Loucy (cell line): Measurements from ENCODE around the gene PLEKHS1.

Experiments used
- H2AFZ ChIP-seq: fragments of 200-600 bp; sonication (generic); 2 replicates; pipeline ENCODE4 v1.6.0; 2016; ENCODE audit warnings: antibody characterized with exemption, mild to moderate bottlenecking, low read length, moderate library complexity
- H3F3A ChIP-seq: fragments of 200-600 bp; 2 replicates; pipeline ENCODE4 v1.6.0; 2016; ENCODE audit warnings: antibody characterized with exemption, low read depth, mild to moderate bottlenecking
- H3K27me3 ChIP-seq: fragments of 200-600 bp; sonication (generic); 2 replicates; pipeline ENCODE4 v1.6.1; 2014; ENCODE audit warnings: low read length, mild to moderate bottlenecking; ENCODE audit not compliant: insufficient read depth, poor library complexity, severe bottlenecking
- H3K36me3 ChIP-seq: fragments of 200-600 bp; sonication (generic); 2 replicates; pipeline ENCODE4 v1.6.1; 2016; ENCODE audit warnings: low read length; ENCODE audit not compliant: insufficient read depth
- H3K4me1 ChIP-seq: fragments of 200-600 bp; sonication (generic); 2 replicates; pipeline ENCODE4 v1.5.1; 2014; ENCODE audit warnings: low read length, mild to moderate bottlenecking; ENCODE audit not compliant: insufficient read depth, poor library complexity, severe bottlenecking
- H3K4me2 ChIP-seq: fragments of 200-600 bp; sonication (generic); 2 replicates; pipeline ENCODE4 v1.6.0; 2014; ENCODE audit warnings: antibody characterized with exemption, low read length, low read depth, mild to moderate bottlenecking; ENCODE audit not compliant: poor library complexity, severe bottlenecking
- H3K4me3 ChIP-seq: fragments of 200-600 bp; sonication (generic); 2 replicates; pipeline ENCODE4 v1.5.1; 2014; ENCODE audit warnings: low read length, mild to moderate bottlenecking, mixed read lengths; ENCODE audit not compliant: poor library complexity, severe bottlenecking
- H3K79me2 ChIP-seq: fragments of 200-600 bp; sonication (generic); 2 replicates; pipeline ENCODE4 v1.6.1; 2014; ENCODE audit warnings: low read length; ENCODE audit not compliant: insufficient read depth
- H3K9ac ChIP-seq: fragments of 200-600 bp; sonication (generic); 2 replicates; pipeline ENCODE4 v1.6.0; 2014; ENCODE audit warnings: mild to moderate bottlenecking, low read depth, low read length, moderate library complexity; ENCODE audit not compliant: poor library complexity, severe bottlenecking
- H3K9me2 ChIP-seq: fragments of 200-600 bp; sonication (generic); replicated peaks from 2 replicates; pipeline ENCODE4 v1.6.1; 2016; ENCODE audit warnings: low read depth, low read length, mixed read lengths
- H3K9me3 ChIP-seq: fragments of 200-600 bp; sonication (generic); 2 replicates; pipeline ENCODE4 v1.6.1; 2014; ENCODE audit warnings: mild to moderate bottlenecking, antibody characterized with exemption, low read length, low read depth; ENCODE audit not compliant: insufficient read depth
- H4K20me1 ChIP-seq: fragments of 200-600 bp; sonication (generic); 2 replicates; pipeline ENCODE4 v1.6.0; 2014; ENCODE audit warnings: antibody characterized with exemption, low read length, mild to moderate bottlenecking; ENCODE audit not compliant: insufficient read depth, poor library complexity, severe bottlenecking
- EZH2phosphoT487 ChIP-seq: fragments of 200-600 bp; IDR thresholded peaks from 2 replicates; pipeline ENCODE4 v1.6.1; 2018; ENCODE audit warnings: antibody characterized with exemption, mild to moderate bottlenecking, moderate library complexity, borderline replicate concordance
- TF ChIP-seq, protein P1 (sequence below): fragments of 200-600 bp; sonication (generic); conservative IDR thresholded peaks from 2 replicates; pipeline ENCODE4 v1.5.1; 2014; ENCODE audit warnings: mild to moderate bottlenecking, antibody characterized with exemption, low read length

The PLEKHS1 gene

DNA sequence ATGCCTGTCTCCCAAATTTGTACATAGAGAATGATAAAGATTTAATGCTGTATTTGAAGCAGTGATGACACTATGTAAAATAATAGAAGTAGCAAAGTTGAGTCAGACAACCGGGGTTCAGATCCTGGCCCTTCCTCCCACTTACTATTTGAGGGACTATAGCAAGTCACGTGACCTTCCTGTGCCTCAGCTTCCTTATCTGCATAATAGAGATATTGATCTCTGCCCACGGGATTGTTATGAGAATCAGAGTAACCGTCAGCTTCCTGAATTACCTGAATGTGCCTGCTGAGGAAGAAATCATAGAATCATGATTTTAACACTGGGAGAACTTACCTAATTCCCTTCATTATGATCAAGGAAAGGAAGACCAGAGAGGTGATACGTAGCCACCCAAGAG is 44.9 kb upstream of the PLEKHS1 start:
- no peaks in the 10 kb centered on the region for H3K9me3 ChIP-seq
- H3K36me3 ChIP-seq, result peaks cover 21% of the 10 kb centered on the region; the same call in 1 of the 2 replicates
- H3K4me1 ChIP-seq, result peaks cover 26% of the 10 kb centered on the region
- H3K9ac ChIP-seq, result no peak overlapping the region
- H3K79me2 ChIP-seq, result peaks cover 15% of the 10 kb centered on the region; the same call in 1 of the 2 replicates
- H3K4me2 ChIP-seq, result no peak overlapping the region
- no peaks in the 10 kb centered on the region for H4K20me1 ChIP-seq
- H3F3A ChIP-seq, result 0 out of 2 replicates have a peak, but pooled peaks cover 3% of the 10 kb centered on the region
- no peak for TF ChIP-seq EZH2phosphoT487
- H3K9me2 ChIP-seq, result no peaks in the 10 kb centered on the region
- no peaks in the 10 kb centered on the region for H3K27me3 ChIP-seq
- no peak overlapping the region for H3K4me3 ChIP-seq
- H2AFZ ChIP-seq, result no peak overlapping the region

DNA sequence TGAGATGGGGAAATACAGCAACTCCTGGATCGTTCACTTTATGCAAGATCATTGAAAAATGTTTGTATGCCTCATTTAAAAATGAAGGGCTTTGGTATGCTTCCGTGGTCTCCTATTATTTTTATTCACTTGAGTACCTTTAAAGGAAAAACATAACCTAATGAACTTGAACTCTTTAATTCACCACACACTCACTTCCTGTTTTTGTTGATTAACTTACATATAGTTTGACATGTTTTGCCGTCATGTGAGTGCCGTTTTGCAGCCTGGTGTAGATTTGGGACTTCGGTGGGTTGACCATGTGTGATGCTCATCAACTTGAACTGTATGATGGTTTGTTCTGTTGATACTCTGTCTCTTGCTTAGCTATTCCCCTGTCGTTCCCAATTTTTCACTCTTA is 42.8 kb upstream of the PLEKHS1 start:
- peak overlapping the region; percentile 47 for H3K4me2 ChIP-seq
- TF ChIP-seq EZH2phosphoT487, result no peak
- TF ChIP-seq, protein P1, sequence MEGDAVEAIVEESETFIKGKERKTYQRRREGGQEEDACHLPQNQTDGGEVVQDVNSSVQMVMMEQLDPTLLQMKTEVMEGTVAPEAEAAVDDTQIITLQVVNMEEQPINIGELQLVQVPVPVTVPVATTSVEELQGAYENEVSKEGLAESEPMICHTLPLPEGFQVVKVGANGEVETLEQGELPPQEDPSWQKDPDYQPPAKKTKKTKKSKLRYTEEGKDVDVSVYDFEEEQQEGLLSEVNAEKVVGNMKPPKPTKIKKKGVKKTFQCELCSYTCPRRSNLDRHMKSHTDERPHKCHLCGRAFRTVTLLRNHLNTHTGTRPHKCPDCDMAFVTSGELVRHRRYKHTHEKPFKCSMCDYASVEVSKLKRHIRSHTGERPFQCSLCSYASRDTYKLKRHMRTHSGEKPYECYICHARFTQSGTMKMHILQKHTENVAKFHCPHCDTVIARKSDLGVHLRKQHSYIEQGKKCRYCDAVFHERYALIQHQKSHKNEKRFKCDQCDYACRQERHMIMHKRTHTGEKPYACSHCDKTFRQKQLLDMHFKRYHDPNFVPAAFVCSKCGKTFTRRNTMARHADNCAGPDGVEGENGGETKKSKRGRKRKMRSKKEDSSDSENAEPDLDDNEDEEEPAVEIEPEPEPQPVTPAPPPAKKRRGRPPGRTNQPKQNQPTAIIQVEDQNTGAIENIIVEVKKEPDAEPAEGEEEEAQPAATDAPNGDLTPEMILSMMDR, result no peak
- no peaks in the 10 kb centered on the region for H3K9me2 ChIP-seq
- H3K4me1 ChIP-seq, result peaks cover 26% of the 10 kb centered on the region
- H3K9me3 ChIP-seq, result no peaks in the 10 kb centered on the region
- H3K4me3 ChIP-seq, result no peak overlapping the region
- no peak overlapping the region for H2AFZ ChIP-seq
- no peaks in the 10 kb centered on the region for H3K27me3 ChIP-seq
- 0 out of 2 replicates have a peak, but pooled peaks cover 3% of the 10 kb centered on the region for H3F3A ChIP-seq
- no peaks in the 10 kb centered on the region for H4K20me1 ChIP-seq
- H3K9ac ChIP-seq, result no peak overlapping the region
- peaks cover 15% of the 10 kb centered on the region; the same call in 1 of the 2 replicates for H3K79me2 ChIP-seq
- peaks cover 10% of the 10 kb centered on the region; the same call in 1 of the 2 replicates for H3K36me3 ChIP-seq

DNA sequence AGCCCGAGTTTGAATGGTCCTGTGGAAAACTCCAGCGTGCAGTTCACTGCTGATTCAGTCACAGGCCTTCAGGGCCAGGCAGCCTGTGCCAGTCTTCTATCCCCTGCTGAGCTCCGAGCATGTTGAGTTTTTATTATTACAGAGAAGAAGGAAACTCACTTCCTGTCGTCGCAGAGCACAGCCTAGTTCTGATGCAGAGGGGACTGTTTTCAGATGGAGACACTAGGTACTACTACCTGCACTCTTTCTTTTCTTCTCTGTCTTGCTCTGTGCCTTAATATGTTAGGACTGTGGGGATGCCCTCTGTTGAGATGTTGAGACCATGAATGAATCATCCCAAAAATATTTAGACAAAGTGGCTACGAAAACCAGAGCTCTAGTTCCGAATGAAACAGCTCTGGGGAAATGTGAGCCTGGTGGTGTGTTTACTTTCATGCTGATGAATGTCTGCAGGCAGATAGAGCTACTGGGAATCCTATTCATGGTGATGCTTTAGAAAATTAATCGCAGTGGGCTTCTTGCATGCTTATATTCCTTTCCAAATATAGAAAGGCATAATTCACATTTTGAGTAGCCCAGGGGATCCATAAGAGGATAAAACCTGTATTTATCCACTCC is 42.2 kb upstream of the PLEKHS1 start:
- no peaks in the 10 kb centered on the region for H3K9me2 ChIP-seq
- 0 out of 2 replicates have a peak, but pooled peaks cover 3% of the 10 kb centered on the region for H3F3A ChIP-seq
- H3K4me1 ChIP-seq, result peaks cover 26% of the 10 kb centered on the region
- peaks cover 21% of the 10 kb centered on the region; the same call in 1 of the 2 replicates for H3K79me2 ChIP-seq
- H3K36me3 ChIP-seq, result peaks cover 3% of the 10 kb centered on the region; the same call in 1 of the 2 replicates
- H3K4me2 ChIP-seq, result peak overlapping the region; percentile 47
- no peaks in the 10 kb centered on the region for H4K20me1 ChIP-seq
- no peaks in the 10 kb centered on the region for H3K27me3 ChIP-seq
- no peak overlapping the region for H3K4me3 ChIP-seq
- TF ChIP-seq EZH2phosphoT487, result no peak
- TF ChIP-seq, protein P1, result no peak
- no peak overlapping the region for H3K9ac ChIP-seq
- no peaks in the 10 kb centered on the region for H3K9me3 ChIP-seq
- no peak overlapping the region for H2AFZ ChIP-seq

DNA sequence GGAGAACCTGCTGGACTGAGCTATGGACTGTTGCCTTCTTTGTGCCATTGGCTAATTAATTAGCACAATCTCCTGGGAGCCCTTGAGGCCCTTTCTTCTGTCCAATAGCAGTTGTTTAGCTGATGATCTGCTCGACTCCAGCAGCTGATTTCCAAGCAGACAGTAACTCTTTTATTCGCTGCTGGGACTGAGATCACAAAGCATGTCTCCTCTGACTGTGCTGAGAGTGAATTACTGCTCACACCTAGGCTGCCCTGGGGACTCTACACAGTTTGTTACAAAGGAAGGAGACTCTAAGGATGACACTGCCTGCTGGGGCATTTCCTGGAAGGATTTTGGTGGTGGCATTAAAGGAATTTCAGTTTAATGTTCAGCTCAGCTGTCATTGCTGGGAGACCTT is 40.3 kb upstream of the PLEKHS1 start:
- Histone ChIP-seq H3K27me3 (no peaks in the 10 kb centered on the region), H4K20me1 (no peaks in the 10 kb centered on the region), H3F3A (0 out of 2 replicates have a peak, but pooled peaks cover 3% of the 10 kb centered on the region), H3K36me3 (peaks cover 5% of the 10 kb centered on the region; the same call in 1 of the 2 replicates), H2AFZ (no peak overlapping the region), H3K9me2 (no peaks in the 10 kb centered on the region), H3K4me1 (peaks cover 26% of the 10 kb centered on the region), H3K4me2 (no peak overlapping the region), H3K9me3 (no peaks in the 10 kb centered on the region), H3K9ac (no peak overlapping the region), H3K79me2 (peaks cover 25% of the 10 kb centered on the region; the same call in 1 of the 2 replicates), H3K4me3 (no peak overlapping the region)
- TF ChIP-seq, protein P1, result no peak
- TF ChIP-seq EZH2phosphoT487, result no peak
